Fibroblast of skin of scalp (primary cell): ENCODE results near the gene NBPF1.
"Not testable (repeated sequence)": the region's sequence is repeated elsewhere in the genome, so short reads cannot be mapped to it uniquely, and the experiment has no call there.

Experiments
- DNase-seq: peaks from one replicate; pipeline ENCODE4 v3.0.0-alpha.2; 2013

The NBPF1 gene

DNA sequence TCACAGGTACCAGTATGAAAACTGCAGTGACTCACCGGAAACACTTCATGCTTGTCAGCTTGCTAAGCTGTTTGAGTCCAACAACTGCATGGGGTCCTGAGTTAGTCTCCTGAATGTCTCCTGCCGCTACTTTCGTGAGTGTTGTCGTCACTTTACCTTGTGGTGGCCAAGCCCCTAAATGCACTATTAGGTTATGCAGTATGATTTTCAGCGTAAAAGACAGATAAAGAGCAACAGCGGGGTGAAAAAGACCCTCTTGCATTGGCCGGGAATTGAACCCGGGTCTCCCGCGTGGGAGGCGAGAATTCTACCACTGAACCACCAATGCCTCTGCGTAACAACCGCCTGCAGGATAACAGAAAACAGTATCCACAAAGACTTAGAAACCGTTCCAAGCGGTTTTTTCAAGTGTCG, 67.7 kb downstream of the NBPF1 start:
- DNase-seq, result peak; percentile 22

DNA sequence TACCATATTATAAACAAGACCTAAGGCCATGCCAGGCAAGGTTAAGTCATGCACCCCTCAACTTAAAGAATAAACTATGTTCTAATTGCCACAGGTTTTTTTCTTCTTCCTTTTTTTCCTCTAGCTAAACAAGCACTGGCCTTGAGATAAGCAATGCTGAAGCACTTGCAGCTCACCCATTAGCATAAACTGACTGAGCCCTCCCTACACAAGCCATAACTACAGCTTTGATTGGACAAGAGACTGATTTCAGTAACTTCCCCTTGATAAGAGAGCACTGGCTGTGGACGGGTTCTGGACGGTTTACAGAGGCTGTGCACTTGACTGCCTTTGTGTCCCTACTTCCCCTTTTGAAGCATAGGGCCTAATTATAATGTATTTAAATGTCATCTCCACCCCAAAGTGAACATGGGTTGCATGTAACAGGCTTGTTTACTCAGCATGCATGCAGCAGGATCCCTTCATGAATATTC, 72.9 kb downstream of the NBPF1 start:
- not testable (repeated sequence) for DNase-seq

- not testable (repeated sequence) for DNase-seq
Measured at GRCh38 chr1:16537528-16537927, 75.8 kb downstream of the NBPF1 start.

DNA sequence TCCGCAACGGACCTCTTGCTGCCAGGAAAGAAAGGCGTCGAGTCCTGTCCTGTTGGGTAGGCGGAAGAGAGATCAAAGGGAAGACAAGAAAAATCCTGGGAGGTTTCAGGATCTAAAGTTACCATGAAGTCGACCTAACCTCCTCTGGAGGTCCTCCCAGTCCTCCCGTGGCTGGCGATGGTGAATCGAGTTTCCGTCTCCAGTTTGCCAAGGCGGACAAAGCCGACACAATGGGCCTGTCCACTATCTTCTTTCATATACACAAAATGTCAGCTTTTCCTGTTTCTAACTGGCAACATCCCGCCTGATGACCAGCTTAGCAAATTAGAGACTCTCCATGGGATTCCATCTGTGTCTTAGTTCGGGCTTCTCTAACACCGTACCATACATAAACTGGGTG, 76.6 kb downstream of the NBPF1 start:
- DNase-seq, result not testable (repeated sequence)

GRCh38 chr1:16535898-16536297, 77.5 kb downstream of the NBPF1 start:
- not testable (repeated sequence) for DNase-seq

DNA sequence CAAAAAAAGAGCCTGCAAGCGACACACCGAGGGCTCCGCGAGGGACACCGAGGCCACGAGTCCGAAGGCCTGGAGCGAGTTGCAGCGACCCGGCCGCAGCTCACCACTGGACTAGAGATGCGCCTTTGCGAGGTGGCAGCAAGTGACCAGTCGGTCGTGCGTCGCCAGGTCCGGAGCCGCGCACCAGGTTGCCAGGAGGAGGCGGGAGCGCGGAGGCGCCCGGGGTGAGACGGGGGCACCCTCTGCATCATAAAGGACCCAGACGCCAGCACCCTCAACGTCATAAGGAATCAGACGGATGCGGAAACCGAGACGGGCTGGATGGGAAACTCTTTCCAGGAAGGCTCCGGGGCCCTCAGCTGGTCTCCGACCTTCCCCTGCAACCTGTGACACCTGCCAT, 77.9 kb downstream of the NBPF1 start:
- not testable (repeated sequence) for DNase-seq

DNA sequence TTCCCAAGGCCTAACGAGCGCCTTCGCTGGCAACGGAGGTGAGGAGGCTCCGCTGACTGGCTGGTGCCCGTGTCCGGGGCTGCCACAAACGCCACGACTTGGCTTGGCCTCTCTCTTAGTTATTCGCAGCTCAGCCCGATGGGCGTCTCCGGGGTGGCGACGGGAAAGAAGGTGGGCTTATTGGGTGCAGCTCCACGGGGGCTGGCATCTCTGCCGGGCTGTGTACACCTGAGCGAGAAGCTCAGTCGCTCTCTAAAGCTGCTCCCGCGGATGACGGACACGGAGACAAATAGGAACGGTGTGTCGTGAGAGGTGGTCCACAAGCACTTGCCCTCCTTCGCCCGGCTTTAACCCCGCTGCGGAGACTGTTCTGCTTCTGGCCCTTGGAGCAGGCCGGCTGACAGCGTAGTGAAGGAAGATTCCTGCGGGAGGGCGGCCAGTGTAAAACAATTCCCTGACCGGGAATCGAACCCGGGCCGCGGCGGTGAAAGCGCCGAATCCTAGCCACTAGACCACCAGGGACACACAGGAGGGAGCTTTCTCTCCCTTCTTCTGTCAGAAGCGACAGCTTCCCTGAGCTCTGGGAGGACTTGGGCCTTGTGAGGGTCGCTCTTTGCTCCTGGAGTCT, 78.4 kb downstream of the NBPF1 start:
- DNase-seq, result peak; percentile 81

DNA sequence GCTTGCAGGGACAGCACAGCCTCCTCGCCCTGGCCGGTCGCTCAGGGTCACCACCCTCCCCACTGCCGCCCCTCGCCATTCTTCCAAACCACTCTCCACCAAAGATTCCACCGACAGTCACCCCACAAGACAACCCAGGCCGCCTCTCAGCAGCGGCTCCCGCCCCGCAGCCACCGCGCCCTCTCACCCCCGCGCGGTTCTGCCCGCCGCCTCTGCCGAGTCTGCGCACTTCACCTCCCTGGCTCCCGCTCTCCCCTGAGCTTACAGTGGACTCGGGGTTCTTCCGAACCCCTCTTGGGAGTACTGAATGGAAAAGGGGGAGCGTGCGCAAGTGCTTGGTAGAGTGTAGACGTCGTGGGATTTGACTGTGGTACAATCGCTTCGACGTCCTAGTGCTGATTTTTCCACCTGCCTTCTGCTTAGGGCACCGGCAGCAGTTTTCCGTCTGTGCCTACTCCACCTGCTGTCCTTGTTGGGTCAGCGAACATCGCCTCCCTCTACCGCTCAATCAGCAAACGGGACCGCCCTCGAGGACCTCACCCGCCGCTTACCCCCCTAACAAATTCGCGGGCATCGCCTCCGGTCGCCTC, 79.0 kb downstream of the NBPF1 start:
- not testable (repeated sequence) for DNase-seq

- not testable (repeated sequence) for DNase-seq
Measured at GRCh38 chr1:16532235-16532991, 81.0 kb downstream of the NBPF1 start.

- not testable (repeated sequence) for DNase-seq
Measured at GRCh38 chr1:16528338-16528737, 85.0 kb downstream of the NBPF1 start.

DNA sequence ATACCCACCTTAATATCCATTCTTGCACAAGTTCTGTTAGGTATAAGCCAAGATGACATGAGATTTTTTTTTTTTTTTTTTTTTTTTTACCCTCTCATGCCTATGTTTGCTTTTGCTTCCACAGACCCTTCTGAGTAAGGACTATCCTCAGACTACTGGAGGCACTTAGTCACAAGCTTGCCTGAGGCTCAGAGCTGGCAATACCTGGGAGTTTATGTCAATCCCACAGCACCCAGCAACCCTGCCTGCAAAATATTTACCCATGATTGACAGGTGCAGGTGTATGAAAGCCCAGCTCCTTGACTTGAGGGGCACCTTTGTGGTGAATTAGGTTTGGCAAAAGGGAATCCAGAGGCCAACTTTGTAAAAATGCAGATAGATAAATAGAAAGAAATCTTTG, 87.6 kb downstream of the NBPF1 start:
- not testable (repeated sequence) for DNase-seq

- DNase-seq, result not testable (repeated sequence)
Measured at GRCh38 chr1:16521679-16522078, 91.7 kb downstream of the NBPF1 start.

- DNase-seq, result no peak
Measured at GRCh38 chr1:16521288-16521583, 92.1 kb downstream of the NBPF1 start.

DNA sequence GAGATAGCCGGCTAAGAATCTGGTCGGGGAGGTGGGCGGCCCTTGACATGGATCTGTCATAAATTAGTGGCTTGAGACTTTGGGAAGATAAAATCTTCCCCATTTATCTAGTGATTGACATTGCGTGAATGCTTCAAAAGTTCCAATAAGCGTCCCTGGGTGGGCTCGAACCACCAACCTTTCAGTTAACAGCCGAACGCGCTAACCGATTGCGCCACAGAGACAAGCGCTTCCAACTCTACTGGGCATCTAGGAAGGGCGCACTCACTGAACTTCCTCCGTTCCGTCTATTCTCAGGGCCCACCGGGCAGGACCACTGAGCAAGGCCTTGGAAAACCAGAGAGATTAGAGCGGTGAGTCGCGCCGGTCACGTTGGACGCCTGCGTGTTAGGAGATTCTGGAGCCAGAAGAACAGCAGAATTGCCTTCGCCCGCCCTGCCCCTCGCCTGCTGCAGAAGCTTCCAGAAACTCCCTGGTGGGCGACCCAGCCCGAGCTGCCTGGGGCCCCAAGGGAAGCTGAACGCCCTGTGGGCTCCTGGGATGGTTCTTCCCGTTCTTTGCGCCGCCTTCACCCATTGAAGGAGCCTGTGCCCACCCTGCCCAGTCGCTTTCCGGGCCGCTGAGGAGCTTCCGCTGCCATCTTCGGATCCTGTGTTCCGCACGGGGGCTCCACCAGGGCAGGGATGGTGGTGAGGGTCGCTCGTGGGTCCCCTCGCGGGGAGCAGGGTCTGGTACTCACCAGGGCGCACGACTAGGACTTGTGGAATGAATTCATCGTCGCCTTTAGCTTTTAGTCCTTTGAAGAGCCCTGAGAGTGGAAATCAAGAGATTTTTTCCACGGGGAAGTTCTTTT, 92.7 kb downstream of the NBPF1 start:
- DNase-seq, result not testable (repeated sequence)

GRCh38 chr1:16519255-16519951, 94.0 kb downstream of the NBPF1 start:
- not testable (repeated sequence) for DNase-seq

GRCh38 chr1:16518913-16519254, 94.5 kb downstream of the NBPF1 start:
- DNase-seq, result not testable (repeated sequence)

GRCh38 chr1:16516694-16517410, 96.5 kb downstream of the NBPF1 start:
- not testable (repeated sequence) for DNase-seq

DNA sequence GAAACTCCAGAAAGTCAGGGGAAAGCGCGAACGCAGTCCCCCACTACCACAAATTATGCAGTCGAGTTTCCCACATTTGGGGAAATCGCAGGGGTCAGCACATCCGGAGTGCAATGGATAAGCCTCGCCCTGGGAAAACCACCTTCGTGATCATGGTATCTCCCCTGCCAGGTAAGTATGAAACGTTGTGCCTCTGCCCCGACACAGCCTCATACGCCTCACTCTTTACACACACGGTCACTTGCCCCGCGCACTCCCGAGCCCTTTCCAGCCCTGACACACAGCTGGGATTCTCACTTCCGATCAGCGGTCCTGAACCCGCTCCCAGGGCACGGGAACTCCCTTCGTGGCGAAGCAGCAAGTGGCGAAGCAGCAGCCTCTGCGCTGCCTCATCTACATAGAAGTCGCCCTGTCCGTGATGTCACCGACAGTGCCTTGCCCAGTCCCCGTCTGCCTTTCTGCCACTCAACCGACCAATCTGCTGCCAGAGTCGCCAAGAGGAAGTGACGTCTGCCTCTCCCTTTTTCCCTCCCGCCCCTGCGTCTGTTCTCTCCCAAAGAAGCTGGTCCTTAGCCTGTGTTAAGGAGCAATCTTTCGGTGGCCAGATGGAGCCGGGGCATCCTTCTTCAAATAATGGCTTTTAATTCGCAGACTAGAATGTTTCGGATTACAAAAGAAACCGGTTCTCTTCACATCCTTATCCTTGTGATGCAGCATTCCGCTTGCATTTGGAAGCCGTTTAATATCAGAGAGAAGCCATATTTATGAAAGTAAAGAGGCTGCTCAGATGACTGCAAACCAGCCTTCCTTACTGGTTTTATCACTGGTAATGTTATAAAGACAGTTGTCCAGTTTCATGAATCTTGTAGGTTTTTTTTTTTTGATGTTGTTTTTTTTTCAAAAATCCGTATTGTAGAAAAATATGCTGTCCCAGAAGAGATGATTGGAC, 99.0 kb downstream of the NBPF1 start, which contains the start of gene RNU1-1:
Gene RNU1-1, minus strand, starts transcription at position 179 of the 949 bp plus-strand sequence.
- DNase-seq, result peak; percentile 76

GRCh38 chr1:16513412-16514106, 99.8 kb downstream of the NBPF1 start:
- peak; percentile 97 for DNase-seq
